Neural progenitor cell (in vitro differentiated cells): ENCODE data around the gene NRTN.

Source experiments
- EZH2phosphoT487 ChIP-seq: fragments of 200-600 bp; sonication (generic); IDR thresholded peaks from 2 replicates; pipeline ENCODE4 v1.6.1; 2017; ENCODE audit warnings: antibody characterized with exemption
- TF ChIP-seq, protein P1 (sequence below): fragments of 200-600 bp; sonication (generic); IDR thresholded peaks from 2 replicates; pipeline ENCODE4 v1.5.1; 2017; ENCODE audit warnings: antibody characterized with exemption, mild to moderate bottlenecking

DNA sequence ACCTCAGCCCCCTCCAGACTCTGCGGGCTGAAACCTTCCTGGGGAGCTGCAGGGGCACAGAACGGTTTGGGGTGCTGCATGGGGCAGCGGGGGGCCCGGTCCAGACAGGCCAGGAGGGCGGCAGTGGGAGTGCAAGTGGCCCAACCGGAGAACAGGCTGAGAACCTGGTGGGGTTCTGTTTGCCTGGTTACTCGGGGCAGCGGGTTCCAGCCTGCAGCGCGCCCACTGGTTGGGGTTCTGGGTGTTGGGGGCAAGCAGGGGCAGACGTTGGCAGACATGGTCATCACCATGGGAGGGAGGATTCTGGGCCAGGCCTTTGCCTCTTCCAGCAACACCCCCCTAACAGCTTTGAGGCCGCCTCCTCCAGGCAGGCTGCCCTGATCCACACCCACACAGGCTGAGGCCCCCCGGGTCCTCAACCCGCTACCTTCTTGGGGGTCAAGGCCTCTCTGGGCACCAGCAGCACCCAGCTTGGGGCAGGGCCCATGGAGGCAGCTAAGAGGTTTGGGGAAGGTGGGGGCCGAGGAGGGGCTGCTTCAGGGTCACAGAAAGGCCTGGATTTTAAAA, 20.2 kb upstream of the NRTN start, which contains the start of gene PRR22:
- TF ChIP-seq, protein P1, sequence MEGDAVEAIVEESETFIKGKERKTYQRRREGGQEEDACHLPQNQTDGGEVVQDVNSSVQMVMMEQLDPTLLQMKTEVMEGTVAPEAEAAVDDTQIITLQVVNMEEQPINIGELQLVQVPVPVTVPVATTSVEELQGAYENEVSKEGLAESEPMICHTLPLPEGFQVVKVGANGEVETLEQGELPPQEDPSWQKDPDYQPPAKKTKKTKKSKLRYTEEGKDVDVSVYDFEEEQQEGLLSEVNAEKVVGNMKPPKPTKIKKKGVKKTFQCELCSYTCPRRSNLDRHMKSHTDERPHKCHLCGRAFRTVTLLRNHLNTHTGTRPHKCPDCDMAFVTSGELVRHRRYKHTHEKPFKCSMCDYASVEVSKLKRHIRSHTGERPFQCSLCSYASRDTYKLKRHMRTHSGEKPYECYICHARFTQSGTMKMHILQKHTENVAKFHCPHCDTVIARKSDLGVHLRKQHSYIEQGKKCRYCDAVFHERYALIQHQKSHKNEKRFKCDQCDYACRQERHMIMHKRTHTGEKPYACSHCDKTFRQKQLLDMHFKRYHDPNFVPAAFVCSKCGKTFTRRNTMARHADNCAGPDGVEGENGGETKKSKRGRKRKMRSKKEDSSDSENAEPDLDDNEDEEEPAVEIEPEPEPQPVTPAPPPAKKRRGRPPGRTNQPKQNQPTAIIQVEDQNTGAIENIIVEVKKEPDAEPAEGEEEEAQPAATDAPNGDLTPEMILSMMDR = no peak
- TF ChIP-seq EZH2phosphoT487 = no peak
